ENCODE measurements around the gene AKT2. TPM values are rescaled to one million over a fixed set of nuclear protein-coding genes. Genes with fewer than 3 reads are reported as not detected.

Gene AKT2
- polyA plus RNA-seq, 1 donor (not counting 4 experiments of a cell fraction or from before 2014, with no cell fraction given): 108 TPM

DNA sequence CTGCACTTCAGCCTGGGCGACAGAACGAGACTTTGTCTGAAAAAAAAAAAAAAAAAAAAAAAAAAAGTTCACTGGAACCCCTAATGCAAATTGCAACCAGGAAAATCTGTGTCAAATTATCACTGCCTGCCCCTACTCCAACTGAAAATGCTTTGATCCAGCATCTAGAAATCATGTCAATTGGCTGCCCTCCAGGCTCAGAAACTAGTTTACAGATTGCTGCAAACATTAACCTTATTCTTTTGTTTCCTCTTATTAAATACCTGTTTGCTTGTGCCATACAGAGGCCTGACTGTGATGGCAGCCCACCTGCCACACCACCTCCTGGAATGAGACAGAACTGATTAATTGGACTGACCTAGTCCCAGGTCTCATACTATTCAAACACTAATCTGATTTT lies 18.6 kb upstream of the AKT2 start:
- no peak overlapping the region for H3K4me3 ChIP-seq (ENCODE audit: control insufficient read depth in 2 of 3, extremely low read depth in 1 of 3, insufficient read depth in 2 of 3, low read depth in 1 of 3, low read length in 3 of 3)
- no peak overlapping the region for H3K4me2 ChIP-seq (ENCODE audit: control insufficient read depth, extremely low read depth, insufficient read depth, low read depth, low read length)
- peaks cover 25% of the 10 kb centered on the region for H3K4me1 ChIP-seq (ENCODE audit: control insufficient read depth, extremely low read depth, insufficient read depth, low read length)
- no peaks in the 10 kb centered on the region for H3K27me3 ChIP-seq (ENCODE audit: control insufficient read depth, extremely low read depth, insufficient read depth, low read length)
- no peaks in the 10 kb centered on the region for H3K36me3 ChIP-seq (ENCODE audit: control insufficient read depth in 2 of 2, extremely low read depth in 1 of 2, insufficient read depth in 2 of 2, low read length in 2 of 2)
- no peaks in the 10 kb centered on the region for H4K20me1 ChIP-seq (ENCODE audit: control insufficient read depth, extremely low read depth, insufficient read depth, low read length)
- no peak overlapping the region for H3K27ac ChIP-seq (ENCODE audit: control insufficient read depth, insufficient read depth, low read length)
- dilution Hi-C loops (cut with MboI; ENCODE audit: extremely low pct_ligation_motif_present, low sequenced_read_pairs): no loop called here
- TF ChIP-seq, protein P1, sequence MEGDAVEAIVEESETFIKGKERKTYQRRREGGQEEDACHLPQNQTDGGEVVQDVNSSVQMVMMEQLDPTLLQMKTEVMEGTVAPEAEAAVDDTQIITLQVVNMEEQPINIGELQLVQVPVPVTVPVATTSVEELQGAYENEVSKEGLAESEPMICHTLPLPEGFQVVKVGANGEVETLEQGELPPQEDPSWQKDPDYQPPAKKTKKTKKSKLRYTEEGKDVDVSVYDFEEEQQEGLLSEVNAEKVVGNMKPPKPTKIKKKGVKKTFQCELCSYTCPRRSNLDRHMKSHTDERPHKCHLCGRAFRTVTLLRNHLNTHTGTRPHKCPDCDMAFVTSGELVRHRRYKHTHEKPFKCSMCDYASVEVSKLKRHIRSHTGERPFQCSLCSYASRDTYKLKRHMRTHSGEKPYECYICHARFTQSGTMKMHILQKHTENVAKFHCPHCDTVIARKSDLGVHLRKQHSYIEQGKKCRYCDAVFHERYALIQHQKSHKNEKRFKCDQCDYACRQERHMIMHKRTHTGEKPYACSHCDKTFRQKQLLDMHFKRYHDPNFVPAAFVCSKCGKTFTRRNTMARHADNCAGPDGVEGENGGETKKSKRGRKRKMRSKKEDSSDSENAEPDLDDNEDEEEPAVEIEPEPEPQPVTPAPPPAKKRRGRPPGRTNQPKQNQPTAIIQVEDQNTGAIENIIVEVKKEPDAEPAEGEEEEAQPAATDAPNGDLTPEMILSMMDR (optimal IDR thresholded peaks at IDR 0.05 in 1 of 3, IDR thresholded peaks at IDR 0.05 in 1 of 3, conservative IDR thresholded peaks at IDR 0.05 in 1 of 3; ENCODE audit: extremely low read depth in 1 of 3, insufficient read depth in 2 of 3, low read length in 3 of 3): no peak
- TF ChIP-seq EZH2 (IDR thresholded peaks at IDR 0.05; ENCODE audit: low read length): no peak
- H2AFZ ChIP-seq (ENCODE audit: control insufficient read depth, low read length): no peak overlapping the region
- H3K79me2 ChIP-seq (ENCODE audit: control insufficient read depth, insufficient read depth, low read length): no peaks in the 10 kb centered on the region
- no peak overlapping the region for H3K9ac ChIP-seq (ENCODE audit: control insufficient read depth, extremely low read depth, insufficient read depth, low read length)
- DNase-seq (ENCODE audit: low read depth, low spot score): no peak
- no peak for FAIRE-seq
- H3K9me3 ChIP-seq (ENCODE audit: control insufficient read depth, low read depth, low read length): no peaks in the 10 kb centered on the region
- no peaks in the 10 kb centered on the region for H3K9me1 ChIP-seq (ENCODE audit: control insufficient read depth, extremely low read depth, insufficient read depth, low read length)

DNA sequence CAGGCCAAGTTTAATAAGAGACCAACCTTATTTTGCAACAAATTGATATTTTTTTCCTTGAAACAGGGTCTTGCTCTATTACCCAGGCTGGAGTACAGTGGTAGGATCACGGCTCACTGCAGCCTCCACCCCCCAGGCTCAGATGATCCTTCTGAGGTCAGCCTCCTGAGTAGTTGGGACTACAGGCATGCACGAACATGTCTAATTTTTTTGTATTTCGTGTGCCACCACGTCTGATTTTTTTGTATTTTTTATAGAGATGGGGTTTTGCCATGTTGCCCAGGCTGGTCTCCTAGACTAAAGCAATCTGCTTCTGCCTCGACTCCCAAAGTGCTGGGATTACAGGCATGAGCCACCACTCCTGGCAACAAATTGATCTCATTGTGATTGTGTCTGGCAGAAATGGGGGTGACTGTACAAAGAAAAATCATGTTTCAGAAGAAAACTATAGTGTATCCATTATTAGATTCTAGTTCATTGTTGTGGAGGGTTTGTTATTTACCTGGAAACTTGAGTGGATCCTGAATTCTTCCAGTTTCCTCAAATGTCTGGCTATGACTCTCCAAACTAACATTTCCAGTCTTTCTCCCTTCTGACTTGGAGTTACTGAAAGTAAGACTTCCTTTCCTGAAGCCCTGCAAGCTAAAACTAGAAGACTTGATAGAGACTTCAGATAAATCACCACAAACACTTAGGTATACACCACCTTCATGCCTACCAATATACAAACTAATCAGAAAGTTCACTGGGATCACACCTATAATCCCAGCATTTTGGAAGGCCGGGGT lies 17.3 kb upstream of the AKT2 start:
- Histone ChIP-seq H3K4me3 (ENCODE audit: control insufficient read depth in 2 of 3, extremely low read depth in 1 of 3, insufficient read depth in 2 of 3, low read depth in 1 of 3, low read length in 3 of 3) (peak overlapping the region in 1 of 3 experiments; percentile 1), H3K4me1 (ENCODE audit: control insufficient read depth, extremely low read depth, insufficient read depth, low read length) (peaks cover 25% of the 10 kb centered on the region), H3K9me1 (ENCODE audit: control insufficient read depth, extremely low read depth, insufficient read depth, low read length) (no peaks in the 10 kb centered on the region), H3K79me2 (ENCODE audit: control insufficient read depth, insufficient read depth, low read length) (no peaks in the 10 kb centered on the region), H3K9ac (ENCODE audit: control insufficient read depth, extremely low read depth, insufficient read depth, low read length) (peak overlapping the region; percentile 10), H3K27me3 (ENCODE audit: control insufficient read depth, extremely low read depth, insufficient read depth, low read length) (no peaks in the 10 kb centered on the region), H2AFZ (ENCODE audit: control insufficient read depth, low read length) (peak overlapping the region; percentile 31), H3K4me2 (ENCODE audit: control insufficient read depth, extremely low read depth, insufficient read depth, low read depth, low read length) (peak overlapping the region; percentile 47), H4K20me1 (ENCODE audit: control insufficient read depth, extremely low read depth, insufficient read depth, low read length) (no peaks in the 10 kb centered on the region), H3K36me3 (ENCODE audit: control insufficient read depth in 2 of 2, extremely low read depth in 1 of 2, insufficient read depth in 2 of 2, low read length in 2 of 2) (no peaks in the 10 kb centered on the region), H3K9me3 (ENCODE audit: control insufficient read depth, low read depth, low read length) (no peaks in the 10 kb centered on the region), H3K27ac (ENCODE audit: control insufficient read depth, insufficient read depth, low read length) (peak overlapping the region; percentile 37)
- DNase-seq (ENCODE audit: low read depth, low spot score): no peak
- TF ChIP-seq EZH2 (IDR thresholded peaks at IDR 0.05; ENCODE audit: low read length): no peak
- TF ChIP-seq, protein P1 (optimal IDR thresholded peaks at IDR 0.05 in 1 of 3, IDR thresholded peaks at IDR 0.05 in 1 of 3, conservative IDR thresholded peaks at IDR 0.05 in 1 of 3; ENCODE audit: extremely low read depth in 1 of 3, insufficient read depth in 2 of 3, low read length in 3 of 3): no peak
- FAIRE-seq: peak; percentile 75
- dilution Hi-C loops (cut with MboI; ENCODE audit: extremely low pct_ligation_motif_present, low sequenced_read_pairs): no loop called here

Measured in keratinocyte (primary cell).